ENCODE measurements around the gene ZFAND3. TPM values are rescaled to one million over a fixed set of nuclear protein-coding genes. Genes with fewer than 3 reads are reported as not detected.

The ZFAND3 gene
- polyA plus RNA-seq, 1 donor from 2014 or later = 19.7 TPM

GRCh38 chr6:38055203-38055589 is 235.7 kb downstream of the ZFAND3 start:
- H3K9me2 ChIP-seq (ENCODE audit: insufficient read depth, low read length) = no peaks in the 10 kb centered on the region
- peaks cover 7% of the 10 kb centered on the region for H3K79me2 ChIP-seq (replicated peaks; ENCODE audit: insufficient read depth, low read length)
- H3F3A ChIP-seq (ENCODE audit: insufficient read depth, low read length, poor library complexity, severe bottlenecking) = no peaks in the 10 kb centered on the region
- no peak overlapping the region for H3K4me2 ChIP-seq (ENCODE audit: low read length)
- H3K36me3 ChIP-seq (ENCODE audit: insufficient read depth, low read length) = no peaks in the 10 kb centered on the region
- TF ChIP-seq EZH2 (IDR thresholded peaks at IDR 0.05; ENCODE audit: borderline replicate concordance, insufficient read depth, low read length, poor library complexity, severe bottlenecking) (no peak), MXI1 (conservative IDR thresholded peaks at IDR 0.05; ENCODE audit: poor library complexity, severe bottlenecking) (no peak), SMC3 (conservative IDR thresholded peaks at IDR 0.05; ENCODE audit: poor library complexity) (no peak)
- TF ChIP-seq, protein P1, sequence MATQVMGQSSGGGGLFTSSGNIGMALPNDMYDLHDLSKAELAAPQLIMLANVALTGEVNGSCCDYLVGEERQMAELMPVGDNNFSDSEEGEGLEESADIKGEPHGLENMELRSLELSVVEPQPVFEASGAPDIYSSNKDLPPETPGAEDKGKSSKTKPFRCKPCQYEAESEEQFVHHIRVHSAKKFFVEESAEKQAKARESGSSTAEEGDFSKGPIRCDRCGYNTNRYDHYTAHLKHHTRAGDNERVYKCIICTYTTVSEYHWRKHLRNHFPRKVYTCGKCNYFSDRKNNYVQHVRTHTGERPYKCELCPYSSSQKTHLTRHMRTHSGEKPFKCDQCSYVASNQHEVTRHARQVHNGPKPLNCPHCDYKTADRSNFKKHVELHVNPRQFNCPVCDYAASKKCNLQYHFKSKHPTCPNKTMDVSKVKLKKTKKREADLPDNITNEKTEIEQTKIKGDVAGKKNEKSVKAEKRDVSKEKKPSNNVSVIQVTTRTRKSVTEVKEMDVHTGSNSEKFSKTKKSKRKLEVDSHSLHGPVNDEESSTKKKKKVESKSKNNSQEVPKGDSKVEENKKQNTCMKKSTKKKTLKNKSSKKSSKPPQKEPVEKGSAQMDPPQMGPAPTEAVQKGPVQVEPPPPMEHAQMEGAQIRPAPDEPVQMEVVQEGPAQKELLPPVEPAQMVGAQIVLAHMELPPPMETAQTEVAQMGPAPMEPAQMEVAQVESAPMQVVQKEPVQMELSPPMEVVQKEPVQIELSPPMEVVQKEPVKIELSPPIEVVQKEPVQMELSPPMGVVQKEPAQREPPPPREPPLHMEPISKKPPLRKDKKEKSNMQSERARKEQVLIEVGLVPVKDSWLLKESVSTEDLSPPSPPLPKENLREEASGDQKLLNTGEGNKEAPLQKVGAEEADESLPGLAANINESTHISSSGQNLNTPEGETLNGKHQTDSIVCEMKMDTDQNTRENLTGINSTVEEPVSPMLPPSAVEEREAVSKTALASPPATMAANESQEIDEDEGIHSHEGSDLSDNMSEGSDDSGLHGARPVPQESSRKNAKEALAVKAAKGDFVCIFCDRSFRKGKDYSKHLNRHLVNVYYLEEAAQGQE (IDR thresholded peaks at IDR 0.05; ENCODE audit: borderline replicate concordance) = no peak
- no peak overlapping the region for H2AFZ ChIP-seq (ENCODE audit: low read depth, low read length)
- H3K9me3 ChIP-seq (ENCODE audit: low read length) = no peaks in the 10 kb centered on the region
- no peaks in the 10 kb centered on the region for H4K20me1 ChIP-seq (ENCODE audit: insufficient read depth)
- no peak overlapping the region for H3K9ac ChIP-seq (ENCODE audit: low read length)
- no peak overlapping the region for H3K27ac ChIP-seq (ENCODE audit: low read length)
- no peaks in the 10 kb centered on the region for H3K27me3 ChIP-seq (ENCODE audit: insufficient read depth, low read depth, low read length)
- no peak overlapping the region for H3K4me3 ChIP-seq (ENCODE audit: low read length)

DNA sequence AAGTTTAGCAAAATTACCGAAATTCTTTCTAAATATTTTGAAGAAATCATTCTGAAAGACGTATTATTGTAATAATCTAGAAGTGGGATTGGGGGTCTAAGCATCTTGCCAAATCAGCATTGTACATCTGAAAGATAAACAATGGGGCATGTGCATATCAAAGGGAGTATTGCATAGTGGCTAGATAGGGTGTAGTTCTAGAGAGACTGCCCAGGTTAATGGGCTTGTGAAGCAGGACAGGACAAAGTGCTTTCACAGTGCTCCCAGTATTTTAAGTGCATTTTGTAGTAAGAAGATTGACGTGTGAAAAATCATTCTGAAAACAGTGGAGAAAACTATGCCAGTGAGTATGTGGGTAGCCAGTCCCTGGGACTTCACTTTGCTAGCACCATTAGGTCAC is 236.8 kb downstream of the ZFAND3 start:
- H4K20me1 ChIP-seq (ENCODE audit: insufficient read depth) = no peaks in the 10 kb centered on the region
- H3K9me2 ChIP-seq (ENCODE audit: insufficient read depth, low read length) = no peaks in the 10 kb centered on the region
- H3K27ac ChIP-seq (ENCODE audit: low read length) = no peak overlapping the region
- no peak for TF ChIP-seq SMC3 (conservative IDR thresholded peaks at IDR 0.05; ENCODE audit: poor library complexity)
- TF ChIP-seq EZH2 (IDR thresholded peaks at IDR 0.05; ENCODE audit: borderline replicate concordance, insufficient read depth, low read length, poor library complexity, severe bottlenecking) = no peak
- TF ChIP-seq POLR2AphosphoS5 (IDR thresholded peaks at IDR 0.05) = no peak
- no peak for TF ChIP-seq TAF1 (IDR thresholded peaks at IDR 0.05; ENCODE audit: low read depth)
- no peak for TF ChIP-seq CTCF (IDR thresholded peaks at IDR 0.05; ENCODE audit: poor library complexity, severe bottlenecking)
- no peak for TF ChIP-seq MXI1 (conservative IDR thresholded peaks at IDR 0.05; ENCODE audit: poor library complexity, severe bottlenecking)
- no peak for TF ChIP-seq RAD21 (conservative IDR thresholded peaks at IDR 0.05)
- TF ChIP-seq, protein P1 (IDR thresholded peaks at IDR 0.05; ENCODE audit: borderline replicate concordance) = no peak
- TF ChIP-seq EP300 (conservative IDR thresholded peaks at IDR 0.05; ENCODE audit: poor library complexity, severe bottlenecking) = no peak
- H3K4me2 ChIP-seq (ENCODE audit: low read length) = no peak overlapping the region
- H3K4me3 ChIP-seq (ENCODE audit: low read length) = no peak overlapping the region
- H3F3A ChIP-seq (ENCODE audit: insufficient read depth, low read length, poor library complexity, severe bottlenecking) = no peaks in the 10 kb centered on the region
- peaks cover 7% of the 10 kb centered on the region for H3K79me2 ChIP-seq (replicated peaks; ENCODE audit: insufficient read depth, low read length)
- H2AFZ ChIP-seq (ENCODE audit: low read depth, low read length) = no peak overlapping the region
- no peak overlapping the region for H3K9ac ChIP-seq (ENCODE audit: low read length)
- no peaks in the 10 kb centered on the region for H3K9me3 ChIP-seq (ENCODE audit: low read length)
- no peaks in the 10 kb centered on the region for H3K36me3 ChIP-seq (ENCODE audit: insufficient read depth, low read length)
- H3K27me3 ChIP-seq (ENCODE audit: insufficient read depth, low read depth, low read length) = no peaks in the 10 kb centered on the region

All from neural cell (in vitro differentiated cells).